ENCODE measurements around the gene ATE1.
"Not testable (repeated sequence)": the region's sequence is repeated elsewhere in the genome, so short reads cannot be mapped to it uniquely, and the experiment has no call there.

ATE1 gene

GRCh38 chr10:121713486-121713885 is 214.3 kb downstream of the ATE1 start:
- Histone ChIP-seq H3K27me3 (replicated peaks; ENCODE audit: control insufficient read depth, insufficient read depth, low read length, poor library complexity, severe bottlenecking) (no peaks in the 10 kb centered on the region), H3K36me3 (ENCODE audit: control insufficient read depth, insufficient read depth, low read length) (no peaks in the 10 kb centered on the region), H3K27ac (ENCODE audit: insufficient read depth, low read length, poor library complexity, severe bottlenecking) (no peak overlapping the region), H3K4me3 (ENCODE audit: insufficient read depth, low read depth, low read length, poor library complexity, severe bottlenecking) (no peak overlapping the region), H3K4me1 (ENCODE audit: control insufficient read depth, insufficient read depth, low read length, poor library complexity, severe bottlenecking) (no peaks in the 10 kb centered on the region), H3K9me3 (ENCODE audit: control insufficient read depth, low read length) (no peaks in the 10 kb centered on the region)
- no peak for DNase-seq

DNA sequence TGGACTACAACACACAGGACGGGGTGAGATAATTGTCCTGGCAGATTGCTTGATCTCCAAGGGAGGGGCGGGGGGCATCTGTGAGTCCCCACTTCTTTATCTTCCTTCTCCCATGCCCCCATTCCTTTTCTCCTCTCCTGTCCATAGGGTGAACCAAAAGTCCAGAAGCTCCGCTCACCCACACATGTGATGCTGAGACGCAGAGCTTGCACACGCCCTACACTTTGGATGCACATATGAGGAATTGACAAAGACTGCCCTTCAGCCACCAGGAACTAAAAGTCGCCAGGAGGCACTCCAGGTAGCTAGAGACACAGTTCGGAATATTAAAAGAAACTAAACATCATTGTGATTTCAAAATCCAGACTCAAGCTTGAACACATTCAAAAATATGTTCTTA is 216.9 kb downstream of the ATE1 start:
- no peak for DNase-seq
- Histone ChIP-seq H3K27ac (ENCODE audit: insufficient read depth, low read length, poor library complexity, severe bottlenecking) (no peak overlapping the region), H3K4me3 (ENCODE audit: insufficient read depth, low read depth, low read length, poor library complexity, severe bottlenecking) (no peak overlapping the region), H3K9me3 (ENCODE audit: control insufficient read depth, low read length) (no peaks in the 10 kb centered on the region), H3K27me3 (replicated peaks; ENCODE audit: control insufficient read depth, insufficient read depth, low read length, poor library complexity, severe bottlenecking) (no peaks in the 10 kb centered on the region), H3K36me3 (ENCODE audit: control insufficient read depth, insufficient read depth, low read length) (no peaks in the 10 kb centered on the region), H3K4me1 (ENCODE audit: control insufficient read depth, insufficient read depth, low read length, poor library complexity, severe bottlenecking) (no peaks in the 10 kb centered on the region)

DNA sequence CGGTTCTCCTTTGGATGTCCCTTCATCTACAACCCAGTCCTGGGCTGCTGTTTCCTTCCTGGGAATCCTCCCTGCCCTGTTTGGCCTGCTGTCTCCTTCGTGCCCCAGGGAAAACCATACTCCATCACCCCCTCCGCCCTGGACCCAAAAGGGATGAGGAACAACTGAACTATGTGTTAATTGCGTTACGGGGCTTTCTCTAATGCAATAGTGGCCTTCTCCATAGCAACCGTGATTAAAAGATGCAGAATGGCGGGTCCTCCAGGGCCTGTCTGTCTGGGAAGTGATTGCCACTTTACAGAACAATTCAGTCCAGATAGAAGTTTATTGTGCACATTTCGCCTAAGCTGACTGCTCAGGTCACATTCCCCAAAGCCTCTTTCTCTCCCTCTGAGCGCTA is 217.6 kb downstream of the ATE1 start:
- DNase-seq, result no peak
- Histone ChIP-seq H3K27ac (ENCODE audit: insufficient read depth, low read length, poor library complexity, severe bottlenecking) (no peak overlapping the region), H3K9me3 (ENCODE audit: control insufficient read depth, low read length) (no peaks in the 10 kb centered on the region)

DNA sequence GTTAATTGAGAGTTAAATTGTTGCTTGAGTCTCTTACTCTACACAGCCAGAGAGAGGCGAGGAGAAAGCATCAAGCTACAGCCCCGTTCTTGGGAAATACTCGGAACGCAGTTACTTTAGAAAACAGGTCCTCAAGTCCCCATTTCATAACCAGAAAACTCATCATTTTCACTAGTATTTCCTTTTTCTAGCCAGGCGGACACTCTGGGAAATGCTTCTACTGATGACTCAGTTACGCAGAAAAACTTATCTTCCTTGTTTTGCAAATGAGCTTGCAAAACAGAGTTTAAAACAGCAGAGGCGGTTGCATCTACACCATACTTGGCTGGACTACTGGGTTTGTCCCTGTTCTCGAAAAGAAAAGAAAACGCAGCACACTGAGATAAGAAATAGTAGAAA is 218.2 kb downstream of the ATE1 start:
- H3K27me3 ChIP-seq (replicated peaks; ENCODE audit: control insufficient read depth, insufficient read depth, low read length, poor library complexity, severe bottlenecking), result no peaks in the 10 kb centered on the region
- no peaks in the 10 kb centered on the region for H3K9me3 ChIP-seq (ENCODE audit: control insufficient read depth, low read length)
- no peak for DNase-seq
- H3K4me3 ChIP-seq (ENCODE audit: insufficient read depth, low read depth, low read length, poor library complexity, severe bottlenecking), result no peak overlapping the region
- H3K27ac ChIP-seq (ENCODE audit: insufficient read depth, low read length, poor library complexity, severe bottlenecking), result no peak overlapping the region
- H3K36me3 ChIP-seq (ENCODE audit: control insufficient read depth, insufficient read depth, low read length), result no peaks in the 10 kb centered on the region
- no peaks in the 10 kb centered on the region for H3K4me1 ChIP-seq (ENCODE audit: control insufficient read depth, insufficient read depth, low read length, poor library complexity, severe bottlenecking)

More for the DNA sequence above, 217.6 kb downstream of the ATE1 start:
- Histone ChIP-seq H3K36me3 (ENCODE audit: control insufficient read depth, insufficient read depth, low read length) (no peaks in the 10 kb centered on the region), H3K27me3 (replicated peaks; ENCODE audit: control insufficient read depth, insufficient read depth, low read length, poor library complexity, severe bottlenecking) (no peaks in the 10 kb centered on the region), H3K4me3 (ENCODE audit: insufficient read depth, low read depth, low read length, poor library complexity, severe bottlenecking) (no peak overlapping the region), H3K4me1 (ENCODE audit: control insufficient read depth, insufficient read depth, low read length, poor library complexity, severe bottlenecking) (no peaks in the 10 kb centered on the region)

DNA sequence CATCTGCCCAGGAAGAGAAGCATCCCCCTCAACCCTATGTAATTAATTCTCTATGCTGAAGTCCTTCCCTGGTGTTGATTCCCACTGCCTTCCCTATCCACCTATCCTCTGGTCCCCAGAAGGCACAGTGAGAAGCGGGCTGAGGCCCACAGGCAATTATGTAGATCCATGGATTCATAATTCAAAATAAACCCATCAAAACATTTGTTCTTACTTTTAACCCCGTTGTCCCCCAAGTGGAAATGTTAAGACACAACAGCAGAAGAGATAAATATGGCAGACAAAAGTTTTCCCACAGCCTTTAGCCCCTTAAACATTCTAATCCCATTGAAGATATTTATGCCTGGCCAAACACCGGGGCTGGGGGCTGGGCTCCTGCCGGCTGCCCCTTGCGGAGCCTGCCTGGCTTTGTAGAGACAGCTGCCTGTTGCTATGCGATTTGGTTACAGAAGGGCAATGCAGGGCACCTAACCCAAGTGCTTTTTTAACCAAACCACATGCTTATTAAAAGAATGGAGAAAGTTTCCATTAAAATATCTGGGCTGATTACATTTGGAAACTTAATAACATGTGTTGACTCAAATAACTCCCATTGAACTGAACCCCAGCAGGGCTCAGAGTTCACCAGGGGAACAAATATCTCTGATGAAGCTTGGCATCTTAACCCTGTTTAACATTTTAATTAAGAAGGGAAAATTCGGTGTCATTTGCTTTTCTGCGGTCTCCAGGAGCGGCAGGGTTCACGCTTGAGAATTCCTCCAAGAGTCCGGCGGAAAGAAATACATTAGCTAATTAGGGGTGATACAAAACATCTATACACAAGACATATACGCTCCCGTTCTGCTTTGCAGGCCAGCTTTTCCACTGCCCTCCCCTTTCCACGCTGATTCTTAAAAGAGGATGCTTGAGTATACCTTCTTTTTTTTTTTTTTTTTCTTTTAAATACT is 218.8 kb downstream of the ATE1 start:
- DNase-seq, result no peak

GRCh38 chr10:121702351-121703320 is 225.2 kb downstream of the ATE1 start:
- H3K36me3 ChIP-seq (ENCODE audit: control insufficient read depth, insufficient read depth, low read length), result no peaks in the 10 kb centered on the region
- DNase-seq, result no peak
- no peaks in the 10 kb centered on the region for H3K27me3 ChIP-seq (replicated peaks; ENCODE audit: control insufficient read depth, insufficient read depth, low read length, poor library complexity, severe bottlenecking)
- no peaks in the 10 kb centered on the region for H3K9me3 ChIP-seq (ENCODE audit: control insufficient read depth, low read length)
- no peak overlapping the region for H3K4me3 ChIP-seq (ENCODE audit: insufficient read depth, low read depth, low read length, poor library complexity, severe bottlenecking)
- H3K27ac ChIP-seq (ENCODE audit: insufficient read depth, low read length, poor library complexity, severe bottlenecking), result no peak overlapping the region
- no peaks in the 10 kb centered on the region for H3K4me1 ChIP-seq (ENCODE audit: control insufficient read depth, insufficient read depth, low read length, poor library complexity, severe bottlenecking)

More for the DNA sequence above, 218.8 kb downstream of the ATE1 start:
- Histone ChIP-seq H3K27me3 (replicated peaks; ENCODE audit: control insufficient read depth, insufficient read depth, low read length, poor library complexity, severe bottlenecking) (no peaks in the 10 kb centered on the region), H3K36me3 (ENCODE audit: control insufficient read depth, insufficient read depth, low read length) (no peaks in the 10 kb centered on the region), H3K9me3 (ENCODE audit: control insufficient read depth, low read length) (no peaks in the 10 kb centered on the region), H3K4me1 (ENCODE audit: control insufficient read depth, insufficient read depth, low read length, poor library complexity, severe bottlenecking) (no peaks in the 10 kb centered on the region), H3K4me3 (ENCODE audit: insufficient read depth, low read depth, low read length, poor library complexity, severe bottlenecking) (no peak overlapping the region), H3K27ac (ENCODE audit: insufficient read depth, low read length, poor library complexity, severe bottlenecking) (no peak overlapping the region)

DNA sequence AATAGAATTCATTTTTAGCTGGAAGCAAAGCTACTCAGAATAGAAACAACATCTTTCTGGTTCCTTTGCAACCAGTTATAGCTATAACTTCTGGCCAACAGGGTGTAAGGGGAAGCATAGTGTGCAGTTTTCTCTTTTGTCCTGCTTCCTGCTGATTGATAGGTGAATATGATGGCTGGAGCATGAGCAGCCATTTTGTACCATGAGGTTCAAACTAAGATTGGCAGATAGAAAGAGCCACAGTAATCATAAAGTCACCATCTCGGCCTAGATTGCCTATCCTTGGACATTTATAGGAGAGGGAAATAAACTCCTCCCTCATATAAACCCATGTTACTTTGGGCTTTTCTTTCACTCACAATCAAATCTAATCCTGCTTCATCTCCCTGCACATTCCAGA is 227.4 kb downstream of the ATE1 start:
- Histone ChIP-seq H3K27me3 (replicated peaks; ENCODE audit: control insufficient read depth, insufficient read depth, low read length, poor library complexity, severe bottlenecking) (no peaks in the 10 kb centered on the region), H3K9me3 (ENCODE audit: control insufficient read depth, low read length) (no peaks in the 10 kb centered on the region), H3K36me3 (ENCODE audit: control insufficient read depth, insufficient read depth, low read length) (no peaks in the 10 kb centered on the region), H3K4me1 (ENCODE audit: control insufficient read depth, insufficient read depth, low read length, poor library complexity, severe bottlenecking) (no peaks in the 10 kb centered on the region), H3K27ac (ENCODE audit: insufficient read depth, low read length, poor library complexity, severe bottlenecking) (no peak overlapping the region), H3K4me3 (ENCODE audit: insufficient read depth, low read depth, low read length, poor library complexity, severe bottlenecking) (no peak overlapping the region)
- DNase-seq, result no peak

DNA sequence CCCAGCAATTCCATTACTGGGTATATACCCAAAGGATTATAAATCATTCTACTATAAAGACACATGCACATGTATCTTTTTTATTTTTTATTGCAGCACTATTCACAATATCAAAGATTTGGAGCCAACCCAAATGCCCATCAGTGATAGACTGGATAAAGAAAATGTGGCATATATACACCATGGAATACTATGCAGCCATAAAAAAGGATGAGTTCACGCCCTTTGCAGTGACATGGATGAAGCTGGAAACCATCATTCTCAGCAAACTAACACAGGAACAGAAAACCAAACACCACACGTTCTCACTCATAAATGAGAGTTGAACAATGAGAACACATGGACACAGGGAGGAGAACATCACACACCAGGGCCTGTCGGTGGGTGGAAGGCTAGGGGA is 228.1 kb downstream of the ATE1 start:
- not testable (repeated sequence) for H3K36me3 ChIP-seq (ENCODE audit: control insufficient read depth, insufficient read depth, low read length); H3K9me3 ChIP-seq (ENCODE audit: control insufficient read depth, low read length); DNase-seq; H3K4me3 ChIP-seq (ENCODE audit: insufficient read depth, low read depth, low read length, poor library complexity, severe bottlenecking); H3K27ac ChIP-seq (ENCODE audit: insufficient read depth, low read length, poor library complexity, severe bottlenecking); H3K4me1 ChIP-seq (ENCODE audit: control insufficient read depth, insufficient read depth, low read length, poor library complexity, severe bottlenecking); H3K27me3 ChIP-seq (replicated peaks; ENCODE audit: control insufficient read depth, insufficient read depth, low read length, poor library complexity, severe bottlenecking)

DNA sequence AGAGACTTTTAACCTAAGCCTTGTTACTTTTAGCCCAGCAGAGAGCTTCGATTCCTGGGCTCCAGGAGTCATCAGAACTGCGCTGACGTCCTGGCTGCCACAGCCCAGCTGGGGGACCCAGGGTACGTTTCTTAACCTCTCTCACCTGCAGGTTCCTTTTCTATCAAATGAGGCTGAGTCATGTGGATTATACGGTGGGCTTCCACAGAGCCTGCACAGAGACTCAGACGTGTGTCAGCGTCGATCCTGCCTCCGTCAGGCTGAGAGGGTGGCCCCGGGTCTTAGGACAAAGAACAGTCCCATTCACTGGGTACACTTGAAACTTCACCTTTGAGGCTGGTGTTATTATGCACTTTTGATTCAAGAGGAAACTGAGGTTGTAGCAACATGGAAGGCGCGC is 228.9 kb downstream of the ATE1 start:
- no peak overlapping the region for H3K27ac ChIP-seq (ENCODE audit: insufficient read depth, low read length, poor library complexity, severe bottlenecking)
- DNase-seq, result no peak
- no peaks in the 10 kb centered on the region for H3K27me3 ChIP-seq (replicated peaks; ENCODE audit: control insufficient read depth, insufficient read depth, low read length, poor library complexity, severe bottlenecking)

GRCh38 chr10:121698336-121698735 is 229.5 kb downstream of the ATE1 start:
- H3K9me3 ChIP-seq (ENCODE audit: control insufficient read depth, low read length), result no peaks in the 10 kb centered on the region

More for the DNA sequence above, 228.9 kb downstream of the ATE1 start:
- Histone ChIP-seq H3K4me3 (ENCODE audit: insufficient read depth, low read depth, low read length, poor library complexity, severe bottlenecking) (no peak overlapping the region), H3K9me3 (ENCODE audit: control insufficient read depth, low read length) (no peaks in the 10 kb centered on the region), H3K4me1 (ENCODE audit: control insufficient read depth, insufficient read depth, low read length, poor library complexity, severe bottlenecking) (no peaks in the 10 kb centered on the region), H3K36me3 (ENCODE audit: control insufficient read depth, insufficient read depth, low read length) (no peaks in the 10 kb centered on the region)

More at GRCh38 chr10:121698336-121698735, 229.5 kb downstream of the ATE1 start:
- no peak overlapping the region for H3K27ac ChIP-seq (ENCODE audit: insufficient read depth, low read length, poor library complexity, severe bottlenecking)
- DNase-seq, result no peak
- H3K36me3 ChIP-seq (ENCODE audit: control insufficient read depth, insufficient read depth, low read length), result no peaks in the 10 kb centered on the region
- no peaks in the 10 kb centered on the region for H3K4me1 ChIP-seq (ENCODE audit: control insufficient read depth, insufficient read depth, low read length, poor library complexity, severe bottlenecking)
- H3K4me3 ChIP-seq (ENCODE audit: insufficient read depth, low read depth, low read length, poor library complexity, severe bottlenecking), result no peak overlapping the region
- H3K27me3 ChIP-seq (replicated peaks; ENCODE audit: control insufficient read depth, insufficient read depth, low read length, poor library complexity, severe bottlenecking), result no peaks in the 10 kb centered on the region
